Measurements from ENCODE around the gene DLG5.

DLG5 gene

GRCh38 chr10:77863446-77863845 lies 63.1 kb downstream of the DLG5 start:
- DNase-seq = no peak

- no peak for DNase-seq
These were observed 64.0 kb downstream of the DLG5 start for GRCh38 chr10:77862595-77862994.

GRCh38 chr10:77861366-77861765 lies 65.2 kb downstream of the DLG5 start:
- no peak for DNase-seq

GRCh38 chr10:77859865-77860282 lies 66.7 kb downstream of the DLG5 start:
- DNase-seq = no peak

- no peak for DNase-seq
These were observed 67.2 kb downstream of the DLG5 start for GRCh38 chr10:77859200-77859864.

GRCh38 chr10:77857272-77857671 lies 69.3 kb downstream of the DLG5 start:
- no peak for DNase-seq

GRCh38 chr10:77856566-77856965 lies 70.0 kb downstream of the DLG5 start:
- no peak for DNase-seq

- DNase-seq = no peak
These were observed 71.0 kb downstream of the DLG5 start for GRCh38 chr10:77855404-77856155.

- DNase-seq = no peak
These were observed 72.4 kb downstream of the DLG5 start for GRCh38 chr10:77854115-77854514.

- DNase-seq = no peak
These were observed 73.3 kb downstream of the DLG5 start for GRCh38 chr10:77853256-77853655.

- DNase-seq = no peak
These were observed 75.8 kb downstream of the DLG5 start for GRCh38 chr10:77850620-77851231.

- no peak for DNase-seq
These were observed 77.4 kb downstream of the DLG5 start for GRCh38 chr10:77849039-77849664.

GRCh38 chr10:77846718-77847311 lies 79.7 kb downstream of the DLG5 start:
- peak; percentile 51 to 59 for DNase-seq

GRCh38 chr10:77845451-77845850 lies 81.1 kb downstream of the DLG5 start:
- DNase-seq = no peak

- no peak for DNase-seq
These were observed 81.7 kb downstream of the DLG5 start for GRCh38 chr10:77844713-77845445.

- DNase-seq = no peak
These were observed 82.4 kb downstream of the DLG5 start for GRCh38 chr10:77844177-77844576.

- DNase-seq = no peak
These were observed 83.3 kb downstream of the DLG5 start for GRCh38 chr10:77843264-77843663.

- DNase-seq = no peak
These were observed 83.8 kb downstream of the DLG5 start for GRCh38 chr10:77842652-77843212.

- no peak for DNase-seq
These were observed 84.7 kb downstream of the DLG5 start for GRCh38 chr10:77841711-77842375.

- no peak for DNase-seq
These were observed 85.9 kb downstream of the DLG5 start for GRCh38 chr10:77840636-77841035.

- no peak for DNase-seq
These were observed 88.5 kb downstream of the DLG5 start for GRCh38 chr10:77837925-77838595.
